Activated CD4-positive, alpha-beta T cell treated with anti-CD3 and anti-CD28 coated beads for 48 hours (primary cell): Measurements from ENCODE around the gene KIDINS220.

ENCODE experiments used
- DNase-seq: peaks from one replicate; pipeline ENCODE4 v3.0.0-alpha.2; 2020

KIDINS220 gene

DNA sequence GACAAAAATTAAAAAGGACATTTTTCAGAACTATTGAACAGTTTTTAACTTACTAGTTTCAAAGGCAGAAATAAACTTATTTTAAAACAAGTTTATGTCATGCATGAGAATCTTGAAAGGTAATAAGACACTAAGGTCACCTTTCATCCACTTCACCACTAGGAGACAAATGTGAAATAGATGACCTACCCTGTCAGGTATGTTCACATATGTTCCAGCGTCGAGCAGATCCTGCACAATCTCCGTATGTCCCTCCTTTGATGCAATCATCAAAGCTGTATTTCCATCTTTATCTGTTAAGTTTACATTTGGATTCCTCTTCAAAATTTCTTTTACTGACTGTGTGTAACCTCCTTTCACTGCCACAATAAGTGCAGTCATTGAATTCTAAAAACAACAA, 34.7 kb downstream of the KIDINS220 start:
- no peak for DNase-seq

DNA sequence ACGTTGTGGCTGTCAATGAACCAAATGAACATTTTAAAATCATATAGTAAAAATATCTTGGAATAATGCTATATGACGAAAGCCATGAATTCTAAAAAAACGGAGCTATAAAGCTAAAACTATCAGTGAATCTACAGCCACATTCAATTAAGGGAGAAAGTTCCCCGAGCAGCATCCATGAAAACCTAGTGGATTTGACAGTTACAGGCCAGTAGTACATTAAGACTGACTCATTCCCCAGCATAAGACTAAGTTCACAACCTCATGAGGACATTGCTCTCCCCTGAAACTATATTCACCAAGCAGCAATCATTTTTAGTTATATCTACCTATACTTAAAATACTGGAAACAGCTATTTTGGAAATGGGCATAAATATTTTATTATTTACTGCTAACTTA, 36.6 kb downstream of the KIDINS220 start:
- DNase-seq = no peak

DNA sequence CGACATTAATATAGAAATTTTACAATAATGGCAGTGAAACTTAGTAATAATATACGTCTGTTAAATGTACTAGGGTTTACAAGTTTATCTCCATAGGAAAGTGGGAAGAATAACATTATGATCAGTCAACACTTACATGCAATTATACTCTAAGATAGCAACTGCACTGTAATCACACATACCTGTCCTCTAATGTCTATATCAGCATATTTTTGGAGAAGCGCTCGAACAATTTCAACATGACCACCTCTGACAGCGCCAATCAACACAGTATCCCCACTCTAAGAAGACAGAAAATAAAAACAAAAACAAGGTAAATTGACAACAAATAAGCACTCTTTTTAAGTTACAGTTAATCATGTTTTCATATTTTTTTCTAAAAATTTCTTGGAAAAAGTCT, 37.2 kb downstream of the KIDINS220 start:
- no peak for DNase-seq

DNA sequence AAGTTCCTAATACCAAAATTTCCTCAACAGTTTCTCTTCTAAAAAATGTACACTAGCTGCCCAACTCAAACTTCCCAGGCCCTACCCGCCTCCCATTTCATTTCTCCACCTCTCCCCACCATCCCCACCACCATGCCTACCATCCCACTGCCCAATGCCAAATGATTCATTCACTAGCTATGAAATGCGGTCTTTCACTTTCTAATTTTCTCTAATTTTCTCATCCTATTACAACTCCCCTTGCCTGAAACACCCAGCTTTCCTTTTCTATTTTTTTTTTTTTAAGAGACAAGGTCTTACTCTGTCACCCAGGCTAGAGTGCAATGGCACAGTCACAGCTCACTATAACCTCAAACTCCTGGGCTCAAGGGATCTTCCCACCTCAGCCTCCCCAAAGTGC, 38.4 kb downstream of the KIDINS220 start:
- DNase-seq = no peak

DNA sequence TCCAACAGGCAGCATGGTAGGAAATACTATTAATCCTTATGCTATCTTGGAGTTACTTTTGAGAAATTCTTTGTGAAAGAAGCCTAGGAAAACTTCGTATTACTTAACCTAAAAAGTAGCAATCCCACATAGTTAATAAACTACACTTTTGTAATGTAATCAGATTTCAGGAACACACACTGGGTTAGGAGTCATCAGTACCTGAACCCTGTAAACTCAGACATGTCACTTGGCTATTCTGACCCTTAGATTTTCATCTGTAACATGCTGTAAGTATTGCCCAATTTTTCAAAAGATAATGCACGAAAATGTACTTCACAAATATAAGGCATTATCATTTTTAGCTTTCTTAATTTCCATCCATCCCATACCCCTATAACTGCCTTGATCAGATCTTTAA, 39.0 kb downstream of the KIDINS220 start:
- DNase-seq = no peak

DNA sequence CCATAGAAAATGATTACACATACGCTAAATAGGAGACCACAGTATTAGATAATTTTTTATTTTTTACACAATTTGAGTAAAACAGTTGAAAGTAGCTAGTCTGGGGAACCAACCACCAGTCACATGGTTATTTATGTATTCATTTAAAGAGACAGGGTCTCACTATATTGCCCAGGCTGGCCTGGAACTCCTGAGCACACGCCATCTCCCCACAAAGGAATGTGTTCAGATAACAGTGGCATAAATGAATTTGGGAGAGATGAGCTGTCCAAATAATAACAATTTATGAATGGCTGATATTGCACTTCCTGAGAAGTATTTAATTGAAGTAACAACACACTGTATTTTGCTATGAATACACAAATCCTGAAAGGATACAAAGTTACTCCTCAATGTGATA, 39.7 kb downstream of the KIDINS220 start:
- DNase-seq = no peak

DNA sequence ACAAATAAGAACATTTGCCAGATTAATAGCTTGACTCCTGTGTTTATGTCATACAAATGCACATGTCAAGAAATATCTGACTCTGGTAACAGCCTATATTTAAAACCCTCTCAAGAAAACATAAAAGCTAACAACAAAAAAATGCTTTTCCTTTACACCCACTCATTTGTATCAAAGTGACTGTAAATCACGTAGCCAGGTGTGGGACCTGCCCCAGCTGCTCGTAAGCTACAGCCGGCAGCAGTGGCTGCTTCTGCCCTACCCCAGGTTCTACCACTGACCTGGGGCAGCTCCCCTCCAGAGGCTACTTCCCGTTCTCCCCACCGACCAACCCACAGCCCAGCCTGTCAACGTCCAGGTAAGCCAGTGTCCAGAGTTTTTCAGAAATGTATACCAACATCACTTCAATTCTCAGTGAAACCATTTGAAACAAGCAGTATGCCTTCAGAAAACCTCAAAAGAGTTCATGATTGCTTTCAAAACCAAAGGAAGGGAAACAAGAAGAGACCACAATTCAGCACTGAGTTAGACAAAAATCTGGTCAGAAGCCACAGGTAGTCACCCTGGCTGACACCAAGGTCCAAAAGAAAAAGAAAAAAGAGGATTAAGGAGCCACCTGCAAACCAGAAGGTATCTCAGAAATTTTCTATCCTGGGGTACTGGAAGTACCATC, 40.4 kb downstream of the KIDINS220 start:
- DNase-seq = no peak

DNA sequence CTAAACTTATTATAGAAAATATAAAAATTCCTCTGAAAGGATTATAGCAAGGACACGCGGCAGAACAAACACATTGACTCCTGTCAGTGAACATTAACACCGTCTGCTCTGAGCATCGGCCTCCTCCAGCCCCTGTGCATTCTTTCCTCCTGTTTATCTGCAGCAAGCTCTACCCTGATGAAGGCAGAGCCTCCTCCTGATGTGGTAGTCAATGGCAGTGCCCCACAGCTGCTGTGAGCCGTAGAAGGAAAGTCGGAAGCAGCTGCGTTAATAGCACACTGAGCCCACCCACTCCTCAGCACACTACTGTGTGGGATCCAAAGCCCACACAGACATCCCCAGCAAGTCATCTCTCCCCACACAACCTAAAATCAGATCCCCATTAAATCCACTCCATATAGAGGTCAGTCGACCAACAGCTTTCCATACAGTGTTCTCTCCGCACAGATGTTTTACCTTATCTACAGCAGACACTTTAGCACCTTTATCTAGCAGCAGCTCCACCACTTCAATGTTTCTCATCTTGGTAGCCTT, 41.0 kb downstream of the KIDINS220 start:
- no peak for DNase-seq

DNA sequence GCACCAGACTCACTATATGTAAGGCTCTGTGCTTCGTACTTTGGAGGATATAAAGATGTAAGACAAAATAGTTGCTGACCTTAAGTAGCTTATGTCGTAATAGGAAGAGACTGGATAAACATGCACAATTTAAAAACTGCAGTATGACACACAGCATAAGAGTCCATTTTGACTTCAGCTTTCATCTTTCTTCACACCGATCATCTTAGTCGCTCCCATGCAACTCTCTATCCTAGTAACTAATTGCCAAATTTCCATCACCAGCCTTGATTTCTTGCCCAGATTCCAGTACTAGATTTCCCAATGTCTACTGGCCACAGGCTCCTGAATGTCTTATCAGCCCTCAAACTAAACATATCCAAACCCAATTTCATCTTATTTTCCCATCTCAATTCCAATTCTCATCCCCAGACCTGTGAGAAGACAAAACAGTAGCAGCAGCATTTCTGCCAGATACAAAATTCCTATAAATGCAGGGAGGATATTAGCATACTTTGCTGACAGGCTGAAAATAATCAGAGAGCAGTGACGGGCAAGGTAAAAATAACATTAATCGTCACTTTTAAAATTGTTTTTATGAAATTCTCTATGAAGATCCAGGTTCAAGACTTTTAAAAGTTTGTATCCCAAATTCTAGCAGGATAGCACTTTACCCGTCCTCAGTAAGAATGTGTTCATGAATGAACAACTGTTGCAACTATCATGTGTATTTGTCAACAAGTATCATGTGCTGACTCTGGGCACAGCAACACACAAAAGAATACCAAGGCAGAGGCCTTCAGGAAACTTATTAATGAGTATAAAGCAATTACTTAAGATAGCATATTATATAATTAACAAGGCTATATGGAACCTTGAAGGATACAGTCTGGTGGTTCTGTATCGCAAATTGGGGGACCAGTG, 42.2 kb downstream of the KIDINS220 start:
- DNase-seq = no peak

DNA sequence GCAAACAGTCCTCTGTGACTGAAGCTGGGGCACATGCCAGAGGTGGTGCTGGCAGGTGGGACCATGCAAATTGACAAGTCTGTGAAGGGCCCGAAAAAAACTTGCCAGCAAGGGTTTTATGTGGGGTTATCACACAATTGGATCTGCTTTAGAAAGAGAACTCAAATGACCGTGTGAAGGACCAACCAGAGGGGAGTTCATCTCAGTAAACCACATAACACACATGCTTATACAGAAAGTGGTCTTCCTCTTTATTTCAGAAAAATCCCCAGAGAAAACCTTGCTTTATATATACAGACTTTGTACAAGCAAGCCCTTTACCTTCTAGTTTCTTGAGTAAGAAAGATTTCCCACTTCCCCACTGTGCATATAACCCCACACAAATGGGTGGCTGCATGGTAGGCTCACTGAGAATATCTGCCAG, 46.7 kb downstream of the KIDINS220 start:
- DNase-seq = no peak

DNA sequence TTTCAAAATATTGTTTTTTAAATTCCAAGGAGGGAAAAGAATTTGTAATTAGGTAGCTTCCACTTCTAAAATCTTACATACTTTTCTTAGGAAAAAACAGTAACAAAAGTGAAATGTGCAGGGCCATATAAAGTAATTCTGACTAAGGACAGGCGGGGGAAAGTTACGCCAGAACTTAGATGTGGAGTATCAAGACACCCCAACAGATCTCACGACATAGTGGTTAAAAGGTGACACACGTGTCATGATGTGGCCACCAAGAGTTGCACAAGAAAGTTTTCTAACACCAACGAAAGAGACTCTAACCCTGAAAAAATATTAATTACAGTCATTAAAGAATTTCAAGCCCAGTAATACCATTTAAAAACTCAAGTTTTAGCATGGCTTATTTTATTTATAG, 51.0 kb downstream of the KIDINS220 start:
- no peak for DNase-seq

DNA sequence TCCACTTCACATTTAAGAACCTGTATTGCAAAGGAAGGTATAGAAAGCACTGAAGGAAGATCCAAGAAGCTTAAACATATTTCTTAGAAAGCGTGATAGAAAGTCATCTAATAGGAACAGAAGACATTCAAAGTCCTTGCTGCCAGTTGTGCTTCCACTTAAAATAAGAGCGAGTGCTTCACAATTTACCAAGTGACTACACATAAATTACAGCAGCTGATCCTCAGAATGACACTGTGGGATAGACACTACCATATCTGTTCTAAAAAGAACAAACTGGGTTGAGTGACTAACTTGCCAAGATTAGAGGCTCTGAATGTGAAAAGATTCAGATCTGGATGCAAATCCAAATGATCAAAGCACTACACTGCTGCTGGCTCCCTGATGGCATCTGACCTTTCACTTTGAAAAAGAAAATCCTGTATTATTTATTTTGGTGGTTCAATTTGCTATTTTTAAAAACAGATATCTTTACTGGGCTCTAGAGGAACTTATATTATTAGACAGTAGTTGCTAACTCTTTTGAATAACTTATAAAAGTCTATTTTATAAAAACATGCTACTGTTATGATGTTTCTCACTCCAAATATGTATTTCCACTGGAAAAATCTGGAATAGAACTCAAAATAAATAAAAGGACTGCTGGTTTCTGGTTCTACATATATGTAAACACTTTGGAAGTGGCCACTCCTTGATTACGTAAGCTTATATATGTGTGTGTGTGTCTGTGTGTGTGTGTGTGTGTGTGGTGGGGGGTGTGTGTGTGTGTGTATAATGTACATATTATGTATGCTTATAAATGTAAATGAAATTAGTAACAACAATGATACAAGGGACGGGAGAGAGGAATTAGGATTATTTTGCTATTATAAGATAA, 57.4 kb downstream of the KIDINS220 start:
- no peak for DNase-seq

DNA sequence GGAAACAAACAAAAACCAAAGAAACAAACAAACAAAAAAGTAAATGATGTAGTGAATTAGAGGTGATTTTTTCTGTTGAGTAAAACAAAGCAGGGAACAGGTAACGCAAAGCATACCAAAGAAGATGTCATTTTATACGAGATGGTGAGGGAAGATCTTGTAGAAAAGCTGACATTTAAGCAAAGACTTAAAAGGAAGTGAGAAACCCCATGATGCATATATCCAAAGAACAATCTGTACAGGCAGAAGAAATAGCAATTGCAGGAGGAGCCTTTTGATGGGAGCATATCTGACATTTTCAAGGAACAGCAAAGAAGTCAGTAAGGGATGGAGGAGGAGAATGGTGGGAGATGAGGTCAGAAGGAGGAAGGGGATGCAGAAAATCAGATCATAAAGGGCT, 63.0 kb downstream of the KIDINS220 start:
- no peak for DNase-seq

DNA sequence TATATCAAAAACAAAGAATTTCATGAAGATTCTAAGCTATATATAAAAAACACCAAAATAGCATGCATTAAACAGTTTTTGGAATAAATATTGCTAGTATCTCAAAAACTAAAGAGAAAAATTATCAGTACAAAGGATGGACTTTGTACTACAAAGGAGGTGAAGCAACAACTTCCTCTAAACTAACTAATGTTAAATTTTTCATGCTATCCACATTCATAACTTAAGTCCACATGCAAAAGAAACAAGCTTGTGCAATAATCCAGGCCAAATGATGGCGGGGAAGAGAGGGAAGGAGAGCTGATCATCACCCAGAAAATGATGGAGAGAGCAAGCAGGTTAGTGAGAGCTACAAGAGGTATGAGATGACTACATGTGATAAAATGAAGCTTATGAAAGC, 70.1 kb downstream of the KIDINS220 start:
- DNase-seq = no peak

DNA sequence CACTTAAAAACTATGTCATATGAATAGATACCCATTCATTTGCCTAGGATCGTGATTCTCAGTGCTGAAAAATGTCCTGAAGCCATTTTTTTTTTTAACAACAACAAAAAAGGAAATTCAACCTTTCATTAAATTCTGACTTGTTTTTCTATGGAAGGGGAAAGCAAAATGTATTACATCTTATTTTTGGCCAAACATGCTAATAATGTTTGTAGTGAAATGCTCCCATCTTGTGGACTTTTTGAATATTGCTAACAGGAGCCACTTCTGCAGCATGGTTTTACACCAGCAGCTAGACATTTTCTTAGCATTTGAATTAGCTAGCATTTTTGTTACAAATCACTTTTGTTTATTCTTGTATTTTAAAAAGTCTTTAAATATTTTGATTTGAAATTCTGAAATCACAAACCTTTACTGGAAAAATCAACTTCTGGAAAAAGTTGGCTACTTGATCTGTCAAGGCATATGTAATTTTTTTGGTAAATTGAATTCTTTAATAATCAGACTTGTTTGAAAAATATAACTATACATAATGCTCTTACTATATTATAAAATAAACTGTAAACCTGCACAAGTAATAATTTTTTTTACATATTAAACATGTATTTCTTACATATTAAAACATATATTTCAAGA, 75.8 kb downstream of the KIDINS220 start:
- DNase-seq = no peak

DNA sequence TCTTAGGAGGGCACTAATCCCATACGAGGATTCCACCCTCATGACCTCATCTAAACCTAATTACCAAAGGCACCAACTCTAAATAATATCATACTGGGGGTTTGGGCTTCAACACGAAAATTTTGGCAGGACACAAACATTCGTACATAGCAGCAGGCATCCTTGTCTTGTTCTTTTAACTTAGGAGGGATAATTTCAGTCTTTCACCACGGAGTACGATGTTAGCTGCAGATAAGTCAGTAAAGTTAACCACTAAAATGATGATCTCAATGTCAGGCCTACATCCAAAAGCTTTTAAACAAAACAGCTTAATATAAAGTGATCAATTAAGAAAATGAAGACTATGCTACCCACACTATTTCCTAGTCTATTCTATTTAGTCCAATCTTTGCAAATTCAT, 80.7 kb downstream of the KIDINS220 start:
- no peak for DNase-seq

DNA sequence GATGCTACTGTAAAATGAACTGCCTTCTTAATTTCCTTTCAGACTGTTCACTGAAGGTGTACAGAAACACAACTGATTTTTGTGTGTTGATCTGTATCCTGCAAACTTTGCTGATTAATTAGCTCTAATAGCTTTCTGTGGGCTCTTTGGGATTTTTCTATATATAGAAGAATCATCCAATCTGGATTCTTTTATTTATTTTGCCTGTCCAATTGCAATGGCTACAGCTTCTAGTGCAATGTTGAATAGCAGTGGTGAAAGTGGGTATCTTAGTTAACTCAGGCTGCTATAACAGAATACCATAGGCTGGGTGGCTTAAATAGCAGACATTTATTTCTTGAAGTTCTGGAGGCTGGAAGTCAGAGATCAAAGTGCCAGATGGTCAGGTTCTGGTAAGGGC, 81.2 kb downstream of the KIDINS220 start:
- DNase-seq = no peak

DNA sequence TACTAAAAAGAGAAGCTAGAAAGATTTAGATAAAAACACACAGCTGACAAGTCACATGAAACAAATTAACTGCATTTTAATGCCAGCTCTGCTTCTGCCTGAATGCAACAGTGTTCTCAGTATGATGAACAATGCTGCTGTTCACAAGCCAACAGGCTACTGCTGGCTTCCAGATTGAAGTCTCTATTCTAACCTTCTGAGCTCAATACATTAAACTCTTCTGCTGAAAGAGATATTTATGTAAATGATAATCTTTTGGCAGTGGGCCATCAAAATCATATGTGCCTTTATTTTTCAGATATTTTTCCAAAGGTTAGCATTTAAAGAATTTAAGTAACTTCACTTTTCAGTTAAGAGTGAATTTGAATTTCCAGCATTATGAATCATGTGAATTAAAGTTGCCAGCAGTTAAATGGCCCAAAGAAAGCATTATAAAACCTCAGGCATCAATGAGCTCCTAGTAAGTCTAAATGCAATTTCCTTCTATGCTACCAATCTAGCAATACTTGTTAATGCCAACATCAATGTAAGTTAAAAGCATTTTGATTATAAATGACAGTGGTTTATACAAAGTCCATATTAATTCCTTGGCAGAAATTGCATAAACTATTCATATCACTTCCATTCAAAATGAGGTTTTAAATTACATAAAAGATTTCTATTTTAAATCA, 83.2 kb downstream of the KIDINS220 start:
- DNase-seq = no peak

DNA sequence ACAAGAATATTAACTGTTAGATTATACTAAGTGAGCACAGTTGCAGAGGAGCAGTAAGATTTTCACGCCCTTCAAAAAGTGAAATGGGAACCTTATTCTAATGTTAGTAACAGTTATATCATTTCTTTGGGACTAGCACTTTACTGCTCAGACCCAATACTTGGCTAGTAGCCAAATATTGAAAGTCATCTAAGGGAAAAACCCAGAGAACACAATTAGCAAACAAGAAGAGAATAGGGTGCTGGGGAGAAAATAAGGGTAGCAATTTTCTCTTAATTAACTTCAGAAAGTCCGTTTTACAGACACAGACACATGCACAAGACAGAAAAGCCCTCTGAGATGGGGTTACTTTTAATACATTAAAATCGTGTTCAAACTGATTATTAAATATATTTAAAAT, 83.8 kb downstream of the KIDINS220 start:
- no peak for DNase-seq

DNA sequence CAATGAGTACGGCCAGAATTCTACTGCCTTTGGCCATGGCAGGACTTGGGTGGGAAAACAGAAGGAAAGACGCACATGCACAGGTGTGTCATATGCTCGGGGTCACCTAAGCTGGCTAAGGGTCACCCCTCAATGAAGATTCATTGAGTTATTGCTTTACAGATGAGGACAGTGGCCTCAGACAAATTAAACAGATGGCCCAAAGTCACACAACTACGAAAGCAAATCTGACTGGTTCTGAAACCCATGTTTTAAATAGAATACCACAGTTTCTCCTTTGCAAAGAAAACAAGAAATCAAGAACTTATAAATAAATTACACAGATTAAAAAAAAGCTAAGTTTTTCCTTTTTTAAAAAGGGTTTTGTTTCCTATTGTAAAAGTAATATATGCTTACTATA, 85.0 kb downstream of the KIDINS220 start:
- DNase-seq = no peak

DNA sequence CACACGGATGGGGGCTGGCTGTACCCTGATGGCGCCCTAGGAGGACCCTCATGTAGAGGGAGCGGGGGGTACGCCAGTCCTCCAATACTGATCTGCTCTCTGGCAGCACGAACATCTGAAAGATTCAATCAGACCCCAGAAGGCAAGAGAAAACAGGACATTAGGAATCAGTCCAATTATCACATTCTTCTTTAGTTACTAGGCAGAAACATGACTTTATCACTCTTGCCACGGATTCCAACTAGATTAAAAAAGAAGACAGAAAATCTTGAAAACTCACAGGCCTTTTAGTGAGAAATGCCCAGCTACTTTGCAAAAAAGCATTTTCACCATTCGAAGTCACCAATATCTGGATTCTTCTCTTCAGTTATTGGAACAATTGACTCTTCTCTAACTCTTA, 87.2 kb downstream of the KIDINS220 start:
- DNase-seq = no peak

DNA sequence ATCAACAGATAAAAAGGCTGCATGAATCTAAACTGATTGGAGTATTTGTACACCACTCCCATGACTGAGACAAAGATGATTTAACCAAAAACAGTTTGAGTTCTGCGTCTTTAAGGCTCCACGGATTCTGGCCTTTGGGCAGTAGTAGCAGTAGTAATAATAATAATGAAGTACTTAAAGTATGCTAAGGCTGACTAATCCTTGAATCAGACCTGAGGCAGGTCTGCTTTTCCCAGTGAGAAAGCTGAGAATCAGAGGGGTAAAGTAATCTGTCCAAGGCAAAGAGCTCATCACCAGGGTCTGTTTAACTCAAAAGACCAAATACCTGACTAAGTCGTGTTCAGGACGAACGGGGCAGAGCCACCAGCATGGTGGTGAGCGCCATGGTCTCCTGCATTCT, 94.2 kb downstream of the KIDINS220 start:
- no peak for DNase-seq
